ENCODE results near the gene EN2. TPM values are rescaled to one million over a fixed set of nuclear protein-coding genes. Genes with fewer than 3 reads are reported as not detected.

Gene EN2
- total and polyA plus RNA-seq, 2 of the 4 experiments (the other 2 are of a cell fraction) = not detected

DNA sequence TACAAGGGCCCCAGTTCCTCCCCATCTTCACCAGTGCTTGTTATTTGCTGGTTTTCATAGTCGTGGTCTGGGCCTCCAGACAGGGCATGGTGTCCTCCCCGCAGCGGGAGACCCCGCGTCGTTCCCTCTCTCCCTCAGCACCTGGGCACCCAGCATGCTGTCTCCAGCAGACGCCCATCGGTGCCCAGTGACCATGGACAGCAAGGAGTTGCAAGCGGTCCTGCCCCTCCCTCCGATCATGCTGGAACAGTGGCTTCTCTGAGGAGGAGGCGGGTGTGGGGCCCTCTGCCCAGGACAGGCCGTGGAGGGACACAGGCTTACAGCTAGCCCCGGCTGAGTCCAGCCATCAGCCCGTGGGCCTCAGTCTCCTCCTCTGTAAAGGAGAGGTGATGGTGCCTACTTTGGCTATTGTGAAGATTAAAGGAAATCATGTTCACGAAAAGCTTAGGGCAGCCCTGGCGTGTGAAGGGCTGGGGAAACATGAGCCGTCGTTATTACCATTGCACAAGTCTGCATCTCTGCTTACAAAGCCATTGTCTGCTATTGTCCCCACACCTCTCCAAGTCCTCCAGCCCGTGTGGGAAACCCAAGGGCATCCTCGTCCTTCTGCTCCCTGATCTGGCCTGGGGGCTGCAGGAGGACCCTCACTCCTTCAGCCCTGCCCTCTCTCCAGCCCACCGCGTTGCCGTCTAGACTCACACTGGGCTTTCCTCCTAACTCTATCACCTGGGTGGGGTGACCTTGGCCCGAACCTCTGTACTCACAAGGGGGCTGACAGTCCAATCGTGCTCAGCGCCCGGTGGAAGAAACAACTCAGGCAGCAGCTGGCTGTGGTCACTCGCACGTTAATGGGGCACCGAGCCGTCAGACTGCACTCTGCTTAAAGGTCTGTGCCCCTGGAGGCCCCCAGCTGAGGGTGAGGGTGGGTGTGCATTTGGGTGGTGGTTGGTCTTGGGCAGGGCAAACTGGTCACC lies 29.9 kb downstream of the EN2 start (continued):
- no peak for TF ChIP-seq NFE2L2 (IDR thresholded peaks at IDR 0.05; ENCODE audit: low read depth, low read length)

- no TSS peak for BruUV-seq (replicated peaks)
Measured at GRCh38 chr7:155488483-155489127, 30.7 kb downstream of the EN2 start.

More at GRCh38 chr7:155488483-155489127, 30.7 kb downstream of the EN2 start:
- Histone ChIP-seq H3K4me1 (ENCODE audit: control insufficient read depth, insufficient read depth, low read length) (no peaks in the 10 kb centered on the region), H2AK9ac (replicated peaks; ENCODE audit: low read depth, low read length, poor library complexity) (peak overlapping the region; percentile 28), H4K20me1 (ENCODE audit: insufficient read depth, low read length) (no peaks in the 10 kb centered on the region), H2BK15ac (ENCODE audit: low read depth, low read length) (no peak overlapping the region), H4K8ac (ENCODE audit: low read depth in 2 of 2, low read length in 2 of 2) (no peak overlapping the region), H3K14ac (replicated peaks; ENCODE audit: low read depth, low read length) (no peak overlapping the region), H3K79me1 (ENCODE audit: low read depth in 1 of 2, low read length in 2 of 2) (no peaks in the 10 kb centered on the region), H2BK120ac (ENCODE audit: low read depth, low read length) (no peak overlapping the region), H3K56ac (ENCODE audit: extremely low read depth, insufficient read depth, low read length) (no peak overlapping the region), H3K4ac (ENCODE audit: low read depth, low read length) (no peak overlapping the region), H3K27me3 (ENCODE audit: control insufficient read depth, insufficient read depth, low read length) (peaks cover 3% of the 10 kb centered on the region; the same call in 1 of the 2 replicates), H3K36me3 (ENCODE audit: control insufficient read depth, insufficient read depth, low read length) (no peaks in the 10 kb centered on the region), H2AFZ (replicated peaks; ENCODE audit: low read length, poor library complexity) (no peak overlapping the region), H3K27ac (ENCODE audit: insufficient read depth, low read length) (no peak overlapping the region), H3K18ac (ENCODE audit: low read depth, low read length) (no peak overlapping the region), H4K5ac (ENCODE audit: low read depth, low read length) (no peak overlapping the region), H3K23ac (ENCODE audit: low read depth, low read length) (no peak overlapping the region), H2BK5ac (ENCODE audit: low read depth, low read length, poor library complexity, severe bottlenecking) (no peak overlapping the region), H3K9me1 (ENCODE audit: insufficient read depth, low read length) (no peaks in the 10 kb centered on the region), H3K9me3 (ENCODE audit: control insufficient read depth, insufficient read depth, low read length) (no peaks in the 10 kb centered on the region), H4K91ac (ENCODE audit: insufficient read depth, low read depth, low read length) (no peak overlapping the region), H3K4me3 (ENCODE audit: insufficient read depth, low read depth, low read length) (no peak overlapping the region), H2AK5ac (ENCODE audit: low read depth, low read length) (no peak overlapping the region), H3K4me2 (ENCODE audit: low read depth, low read length) (no peak overlapping the region), H3K9ac (ENCODE audit: low read depth, low read length) (no peak overlapping the region), H2BK20ac (ENCODE audit: low read depth, low read length) (no peak overlapping the region)
- CTCF ChIA-PET = no interaction called here
- no peak for TF ChIP-seq FOS (IDR thresholded peaks at IDR 0.05; ENCODE audit: low read depth, low read length)
- TF ChIP-seq CEBPB (IDR thresholded peaks at IDR 0.05; ENCODE audit: low read depth, low read length) = no peak
- TF ChIP-seq MAFK (IDR thresholded peaks at IDR 0.05; ENCODE audit: low read depth, low read length) = no peak
- no peak for TF ChIP-seq MAZ (IDR thresholded peaks at IDR 0.05; ENCODE audit: borderline replicate concordance, low read depth, low read length)
- no peak for TF ChIP-seq MXI1 (IDR thresholded peaks at IDR 0.05; ENCODE audit: borderline replicate concordance, low read depth, low read length)
- intact Hi-C loops (cut with micrococcal nuclease) (no loop called here), dilution Hi-C loops (cut with HindIII; ENCODE audit: low sequenced_read_pairs, unreplicated experiment) (no loop called here), in situ Hi-C loops (cut with MboI; ENCODE audit: low sequenced_read_pairs) (no loop called here)
- ATAC-seq (ENCODE audit: low read depth) (no peak), DNase-seq (no peak)
- WGBS, 2 experiments (ENCODE audit: extremely low coverage in 2 of 2, insufficient read length in 1 of 2) = 51% methylated on average over 3 of the region's 9 CpGs; no CpG with 5 or more reads in 1 of the 2 experiments
- POLR2A ChIA-PET (ENCODE audit: unreplicated experiment) = no interaction called here
